Adipocyte (in vitro differentiated cells): Measurements from ENCODE around the gene MRPS25.

Source experiments
- DNase-seq: peaks from one replicate; pipeline ENCODE4 v3.0.0-alpha.2; 2015; ENCODE audit warnings: low read depth
- H3K27me3 ChIP-seq: replicated peaks from 2 replicates; pipeline ENCODE4 v1.7.0; 2013; ENCODE audit warnings: mild to moderate bottlenecking, low read length, moderate library complexity; ENCODE audit not compliant: control insufficient read depth, insufficient read depth
- H3K36me3 ChIP-seq: 2 replicates; pipeline ENCODE4 v1.7.0; 2013; ENCODE audit warnings: low read length, mild to moderate bottlenecking, moderate library complexity; ENCODE audit not compliant: control insufficient read depth, insufficient read depth, severe bottlenecking
- H3K4me1 ChIP-seq: 2 replicates; pipeline ENCODE4 v1.7.0; 2013; ENCODE audit warnings: mild to moderate bottlenecking, low read length, moderate library complexity; ENCODE audit not compliant: control insufficient read depth, insufficient read depth
- H3K4me3 ChIP-seq: 2 replicates; pipeline ENCODE4 v1.7.0; 2013; ENCODE audit warnings: mild to moderate bottlenecking, low read length, moderate library complexity
- H3K9ac ChIP-seq: 2 replicates; pipeline ENCODE4 v1.7.0; 2013; ENCODE audit warnings: mild to moderate bottlenecking, low read length, moderate library complexity
- H3K9me3 ChIP-seq: 2 replicates; pipeline ENCODE4 v1.7.0; 2013; ENCODE audit warnings: mild to moderate bottlenecking, low read length, moderate library complexity; ENCODE audit not compliant: control insufficient read depth

MRPS25 gene

DNA sequence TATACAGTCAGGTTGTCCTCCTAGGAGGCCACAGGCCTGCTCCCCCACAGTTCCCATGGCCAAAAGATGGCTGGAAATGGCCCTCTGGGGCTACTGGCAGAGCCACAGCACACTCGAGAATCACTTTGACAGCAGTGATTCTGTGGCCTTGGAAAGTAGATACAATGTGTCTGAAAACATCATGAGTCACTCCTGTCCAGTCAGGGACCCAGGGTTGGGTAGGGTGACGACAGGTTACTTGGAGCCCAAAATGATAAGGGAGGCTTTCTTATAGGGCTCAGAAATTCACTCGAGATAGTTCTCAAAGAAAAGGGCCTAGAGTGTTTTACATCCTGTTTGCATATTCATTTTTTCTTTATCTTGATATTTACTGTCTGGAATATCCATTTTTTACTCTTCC lies 24.3 kb downstream of the MRPS25 start:
- Histone ChIP-seq H3K9me3 (no peaks in the 10 kb centered on the region), H3K4me3 (no peak overlapping the region), H3K4me1 (peaks cover 6% of the 10 kb centered on the region), H3K27me3 (no peaks in the 10 kb centered on the region), H3K36me3 (peaks cover 88% of the 10 kb centered on the region), H3K9ac (no peak overlapping the region)
- DNase-seq, result no peak

DNA sequence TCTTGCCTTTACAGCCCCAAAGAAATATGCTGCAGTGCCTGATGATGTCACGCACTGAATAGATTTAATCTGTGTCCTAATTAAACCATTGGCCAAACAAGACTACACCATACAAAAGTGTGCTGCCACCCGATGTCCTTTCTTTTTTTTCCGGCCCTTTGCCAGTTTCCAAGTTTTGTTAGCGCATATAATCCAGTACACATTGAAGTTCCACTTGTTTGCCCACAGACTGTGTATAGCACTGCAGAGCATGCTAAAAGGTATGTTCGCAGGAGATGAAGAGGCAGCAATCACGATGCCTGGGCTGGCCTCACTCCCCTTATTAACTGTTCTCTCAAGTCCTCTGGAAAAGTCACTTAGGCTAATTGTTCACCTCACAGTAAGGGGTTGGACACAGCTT lies 26.8 kb downstream of the MRPS25 start:
- no peaks in the 10 kb centered on the region for H3K9me3 ChIP-seq
- peaks cover 84% of the 10 kb centered on the region for H3K36me3 ChIP-seq
- no peak overlapping the region for H3K4me3 ChIP-seq
- no peak overlapping the region for H3K9ac ChIP-seq
- no peaks in the 10 kb centered on the region for H3K27me3 ChIP-seq
- no peak for DNase-seq
- peaks cover 6% of the 10 kb centered on the region for H3K4me1 ChIP-seq

DNA sequence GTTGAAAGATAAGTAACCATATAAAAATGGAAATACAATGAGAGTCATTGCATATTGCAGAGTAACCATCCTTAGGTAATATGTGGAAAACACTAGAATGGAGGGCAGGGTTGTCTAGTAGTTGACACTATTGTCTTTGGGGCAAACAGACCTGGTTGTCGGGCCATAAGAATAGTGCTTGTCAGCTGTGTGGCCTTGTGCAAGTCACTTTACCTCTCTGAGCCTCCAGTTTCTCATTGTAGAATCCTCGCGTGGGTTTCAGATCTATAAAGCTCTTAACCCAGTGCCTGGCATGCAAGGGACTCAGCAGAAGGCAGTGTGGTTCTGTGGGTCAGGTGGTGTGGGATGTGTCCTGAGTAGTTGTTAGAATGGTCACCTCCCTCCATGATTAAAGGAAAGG lies 32.0 kb downstream of the MRPS25 start:
- peaks cover 83% of the 10 kb centered on the region for H3K36me3 ChIP-seq
- no peaks in the 10 kb centered on the region for H3K27me3 ChIP-seq
- no peak overlapping the region for H3K9ac ChIP-seq
- no peaks in the 10 kb centered on the region for H3K9me3 ChIP-seq
- no peak overlapping the region for H3K4me3 ChIP-seq
- no peaks in the 10 kb centered on the region for H3K4me1 ChIP-seq
- DNase-seq, result no peak

DNA sequence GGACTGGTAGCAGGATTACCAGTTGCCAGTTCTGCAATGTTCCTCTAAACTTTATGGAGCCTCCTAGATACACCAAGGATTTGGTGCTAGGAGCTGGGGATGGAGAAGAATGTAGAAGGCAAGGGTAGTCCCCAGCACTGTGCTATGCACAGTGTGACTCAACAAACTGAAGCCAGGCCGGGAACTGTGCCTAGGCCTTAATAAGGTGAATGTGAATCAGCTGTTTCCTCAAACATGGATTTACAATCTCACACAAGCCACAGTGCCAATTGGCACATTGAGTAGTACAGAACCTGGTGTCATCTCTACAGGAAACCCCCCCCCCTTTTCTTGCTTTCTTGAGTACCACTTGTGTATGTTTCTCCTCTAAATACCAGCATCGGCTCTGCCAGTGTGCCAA lies 32.5 kb downstream of the MRPS25 start:
- Histone ChIP-seq H3K4me3 (no peak overlapping the region), H3K4me1 (no peaks in the 10 kb centered on the region), H3K36me3 (peaks cover 80% of the 10 kb centered on the region), H3K9me3 (no peaks in the 10 kb centered on the region), H3K9ac (no peak overlapping the region), H3K27me3 (no peaks in the 10 kb centered on the region)
- DNase-seq, result no peak

DNA sequence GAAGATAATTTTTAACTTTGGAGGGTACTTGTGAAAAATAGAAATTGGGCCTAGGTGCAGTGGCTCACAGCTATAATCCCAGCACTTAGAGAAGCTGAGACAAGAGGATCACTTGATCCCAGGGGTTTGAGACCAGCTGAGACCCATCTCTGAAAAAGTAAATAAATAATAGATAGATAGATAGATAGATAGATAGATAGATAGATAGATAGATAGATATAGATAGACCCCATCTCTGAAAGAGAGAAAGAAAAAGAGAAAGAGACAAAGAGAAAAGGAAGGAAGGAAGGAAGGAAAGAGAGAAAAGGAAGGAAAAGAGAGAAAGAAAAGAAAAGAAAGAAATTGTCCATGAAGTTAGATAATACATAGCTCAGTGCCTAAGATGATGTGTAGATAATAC lies 35.5 kb downstream of the MRPS25 start:
- no peak for DNase-seq
- Histone ChIP-seq H3K36me3 (peaks cover 83% of the 10 kb centered on the region), H3K9me3 (no peaks in the 10 kb centered on the region), H3K4me1 (no peaks in the 10 kb centered on the region), H3K9ac (no peak overlapping the region), H3K27me3 (no peaks in the 10 kb centered on the region), H3K4me3 (no peak overlapping the region)

DNA sequence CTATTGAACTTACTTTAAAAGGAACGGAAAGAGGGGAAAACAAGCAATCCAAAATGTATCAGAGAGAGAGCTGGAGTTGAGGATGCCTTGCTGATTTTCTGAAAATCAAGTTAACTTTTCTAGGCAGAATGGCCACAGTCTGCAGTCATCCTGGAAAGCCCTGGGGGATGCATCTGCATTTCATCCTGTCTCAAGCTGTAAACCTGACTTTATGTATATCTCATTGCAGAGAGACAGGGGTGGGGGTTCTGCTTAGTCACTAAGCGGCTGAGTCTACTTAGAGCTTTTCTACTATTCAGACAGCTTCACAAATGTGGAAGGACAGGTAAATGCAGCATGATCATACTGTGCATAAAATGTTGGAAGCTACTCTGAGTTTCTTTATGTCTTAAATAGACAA lies 41.4 kb downstream of the MRPS25 start:
- Histone ChIP-seq H3K4me3 (no peak overlapping the region), H3K9ac (no peak overlapping the region), H3K27me3 (no peaks in the 10 kb centered on the region), H3K36me3 (peaks cover 84% of the 10 kb centered on the region), H3K4me1 (no peaks in the 10 kb centered on the region), H3K9me3 (no peaks in the 10 kb centered on the region)
- no peak for DNase-seq

DNA sequence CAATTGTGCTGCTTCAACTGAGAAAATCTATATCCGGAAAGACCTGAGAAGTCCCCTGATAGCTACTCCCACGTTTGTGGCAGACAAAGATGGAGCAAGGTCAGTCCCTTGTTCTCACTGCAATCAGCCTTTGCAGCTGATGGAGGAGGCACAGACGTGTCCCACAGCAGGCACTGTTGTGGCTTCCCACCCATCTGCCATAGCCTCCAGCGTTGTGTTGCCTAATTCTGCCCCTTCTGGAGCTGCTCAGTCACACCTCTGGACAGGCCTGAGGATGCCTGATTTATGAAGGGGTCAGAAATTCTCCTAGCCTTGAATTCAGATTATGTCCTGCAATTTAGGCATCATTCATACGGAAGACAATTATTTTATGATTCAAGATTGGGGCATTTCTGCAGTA lies 41.9 kb downstream of the MRPS25 start:
- no peaks in the 10 kb centered on the region for H3K27me3 ChIP-seq
- H3K4me1 ChIP-seq, result no peaks in the 10 kb centered on the region
- H3K9me3 ChIP-seq, result no peaks in the 10 kb centered on the region
- no peak overlapping the region for H3K4me3 ChIP-seq
- DNase-seq, result no peak
- H3K9ac ChIP-seq, result no peak overlapping the region
- H3K36me3 ChIP-seq, result peaks cover 82% of the 10 kb centered on the region

DNA sequence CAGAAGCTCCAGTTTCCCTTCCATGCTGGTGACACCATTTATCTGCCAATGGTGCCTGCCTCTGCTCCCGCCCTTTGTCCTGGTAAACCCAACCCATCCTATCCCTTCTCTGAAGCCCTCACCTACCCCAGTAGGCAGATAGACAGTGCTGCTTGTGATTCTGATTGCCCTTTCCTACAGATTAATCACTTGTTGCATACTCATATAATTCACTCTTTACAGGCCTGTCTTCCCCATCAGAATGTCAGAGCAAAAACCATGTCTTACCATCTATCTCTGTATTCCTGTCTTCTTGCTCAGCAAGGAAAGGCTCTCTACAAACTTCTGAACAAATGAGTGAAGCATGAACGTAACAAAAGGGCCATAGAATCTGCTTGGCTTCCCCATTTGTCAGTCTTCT lies 47.9 kb downstream of the MRPS25 start:
- Histone ChIP-seq H3K9ac (no peak overlapping the region), H3K4me3 (no peak overlapping the region), H3K9me3 (no peaks in the 10 kb centered on the region), H3K36me3 (peaks cover 76% of the 10 kb centered on the region), H3K27me3 (no peaks in the 10 kb centered on the region), H3K4me1 (no peaks in the 10 kb centered on the region)
- no peak for DNase-seq

DNA sequence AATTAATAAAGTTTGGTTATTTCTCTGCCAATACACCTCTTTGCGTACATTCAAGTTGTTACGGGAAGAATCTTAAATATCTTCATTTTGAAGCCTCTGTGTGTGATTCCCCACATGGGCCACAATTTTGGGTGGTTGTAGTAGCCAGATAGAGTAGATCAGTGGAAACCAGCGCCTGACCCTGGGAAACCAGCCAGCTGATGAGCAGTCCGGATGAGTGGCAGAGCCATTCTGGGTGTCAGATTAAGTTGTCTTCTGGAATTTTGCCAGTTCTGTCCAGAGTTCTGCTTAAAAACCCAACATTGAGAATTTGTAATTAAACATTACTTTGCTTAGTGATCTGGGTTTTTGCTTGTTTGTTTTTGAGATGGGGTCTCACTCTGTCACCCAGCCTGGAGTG lies 49.7 kb downstream of the MRPS25 start:
- DNase-seq, result no peak
- Histone ChIP-seq H3K9me3 (no peaks in the 10 kb centered on the region), H3K4me1 (no peaks in the 10 kb centered on the region), H3K9ac (no peak overlapping the region), H3K4me3 (no peak overlapping the region), H3K27me3 (no peaks in the 10 kb centered on the region), H3K36me3 (peaks cover 62% of the 10 kb centered on the region)

DNA sequence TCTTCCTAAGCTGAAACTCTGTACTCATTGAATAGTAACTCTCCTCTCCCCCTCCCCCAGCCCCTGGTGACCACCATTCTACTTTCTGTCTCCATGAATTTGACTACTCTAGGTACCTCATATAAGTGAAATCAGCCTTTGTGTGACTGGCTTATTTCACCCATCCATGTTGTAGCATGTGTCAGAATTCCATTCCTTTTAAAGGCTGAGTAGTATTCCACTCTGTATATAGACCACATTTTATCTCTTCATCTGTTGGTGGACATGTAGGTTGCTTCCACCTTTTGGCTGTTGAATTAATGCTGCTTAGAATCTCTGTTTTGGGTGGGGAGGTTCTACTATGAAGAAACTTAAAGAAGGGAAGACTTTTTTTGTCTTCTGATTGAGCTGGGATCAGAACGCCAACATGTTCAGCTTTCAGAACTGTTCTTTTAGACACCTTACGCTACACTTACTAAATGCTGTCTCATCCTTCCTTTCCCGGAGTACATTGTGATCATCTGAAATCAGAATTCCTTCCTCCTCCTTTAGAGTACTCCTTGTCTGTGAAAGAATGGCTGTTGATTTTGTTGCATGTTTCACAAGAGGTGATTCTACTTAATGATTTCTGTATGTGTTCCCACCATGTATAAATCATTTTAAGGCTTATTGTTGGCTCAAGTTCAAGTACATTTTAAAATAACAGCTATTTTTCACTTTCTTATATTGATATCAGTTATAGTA lies 50.3 kb downstream of the MRPS25 start:
- Histone ChIP-seq H3K27me3 (no peaks in the 10 kb centered on the region), H3K9ac (no peak overlapping the region), H3K36me3 (peaks cover 56% of the 10 kb centered on the region), H3K4me3 (no peak overlapping the region), H3K9me3 (no peaks in the 10 kb centered on the region), H3K4me1 (no peaks in the 10 kb centered on the region)
- no peak for DNase-seq

DNA sequence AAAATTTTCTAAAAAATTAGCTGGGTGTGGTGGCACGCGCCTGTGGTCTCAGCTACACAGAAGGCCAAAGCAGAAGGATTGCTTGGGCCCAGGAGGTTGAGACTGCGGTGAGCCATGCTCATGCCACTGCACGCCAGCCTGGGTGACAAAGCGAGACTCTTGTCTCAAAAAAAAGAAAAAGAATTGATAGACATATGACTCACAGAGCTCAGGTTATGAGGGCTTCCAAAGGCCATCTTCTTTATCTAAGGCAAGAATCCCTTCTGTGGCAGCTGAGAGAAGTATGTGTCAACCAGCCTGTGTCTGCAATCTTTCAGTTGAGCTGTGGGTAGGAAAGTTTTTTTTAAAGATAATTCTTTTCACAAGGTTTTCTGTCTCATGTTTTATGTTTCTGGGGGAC lies 53.9 kb downstream of the MRPS25 start:
- peaks cover 6% of the 10 kb centered on the region for H3K4me1 ChIP-seq
- H3K27me3 ChIP-seq, result no peaks in the 10 kb centered on the region
- no peaks in the 10 kb centered on the region for H3K9me3 ChIP-seq
- no peak overlapping the region for H3K9ac ChIP-seq
- H3K4me3 ChIP-seq, result no peak overlapping the region
- peaks cover 30% of the 10 kb centered on the region for H3K36me3 ChIP-seq
- DNase-seq, result no peak

DNA sequence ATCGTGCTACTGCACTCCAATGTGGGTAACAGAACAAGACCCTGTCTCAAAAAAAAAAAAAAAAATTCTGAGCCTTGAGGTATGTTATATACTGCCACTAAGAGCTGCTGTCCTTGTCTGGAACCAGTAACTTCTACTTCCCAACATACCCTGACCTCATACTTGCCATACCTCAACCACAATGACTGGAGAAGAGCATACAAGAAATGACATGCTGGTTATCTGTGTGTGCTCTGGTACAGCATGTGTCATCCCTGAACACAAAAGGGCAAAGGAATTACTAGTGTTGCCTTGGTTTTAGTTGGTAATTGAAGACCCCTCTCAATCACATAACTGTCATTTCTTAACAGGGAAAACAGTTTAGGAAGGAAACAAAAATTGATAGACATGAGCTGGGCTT lies 54.5 kb downstream of the MRPS25 start:
- Histone ChIP-seq H3K27me3 (no peaks in the 10 kb centered on the region), H3K9me3 (no peaks in the 10 kb centered on the region), H3K36me3 (peaks cover 30% of the 10 kb centered on the region), H3K4me1 (peaks cover 6% of the 10 kb centered on the region), H3K9ac (no peak overlapping the region), H3K4me3 (no peak overlapping the region)
- DNase-seq, result no peak
